ENCODE data around the gene ABLIM1.

GRCh38 chr10:114603948-114604347 lies 54.1 kb downstream of the ABLIM1 start:
- no peak for TF ChIP-seq EP300 (IDR thresholded peaks at IDR 0.05)
- no peak for TF ChIP-seq CTCF (IDR thresholded peaks at IDR 0.05)
- TF ChIP-seq POLR2A (IDR thresholded peaks at IDR 0.05): no peak
- TF ChIP-seq POLR2AphosphoS5 (IDR thresholded peaks at IDR 0.05): no peak
